ENCODE measurements around the gene DPF3. TPM values are rescaled to one million over a fixed set of nuclear protein-coding genes. Genes with fewer than 3 reads are reported as not detected.

The DPF3 gene
- polyA plus RNA-seq, 2 of the 4 experiments (the other 2 are of a cell fraction) = 0.05 to 0.09 TPM

DNA sequence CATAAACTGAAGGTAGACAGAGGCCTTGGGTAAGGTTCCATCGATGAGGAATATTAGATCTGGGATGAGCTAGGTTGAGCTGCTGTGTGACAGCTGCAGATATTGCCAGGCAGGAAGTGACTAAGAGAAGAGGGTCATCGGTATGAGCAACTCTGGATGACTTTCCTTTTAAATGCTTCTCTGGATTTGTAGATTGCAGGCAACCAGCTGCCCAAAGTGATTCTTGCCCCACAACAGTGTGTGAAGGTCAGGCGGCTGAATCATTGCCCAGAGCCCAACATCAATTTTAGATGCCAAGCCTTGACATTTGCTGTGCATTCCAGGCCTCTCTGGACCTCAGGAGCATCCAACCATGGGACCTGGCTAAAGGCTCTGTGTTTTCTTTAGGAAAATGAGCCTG is 255.9 kb downstream of the DPF3 start:
- no peak overlapping the region for H3K27ac ChIP-seq
- ATAC-seq (peak; percentile 62 to 65; a peak in 5 of 6 replicates), DNase-seq (ENCODE audit: low read depth in 1 of 2, low spot score in 1 of 2) (peak; percentile 19 to 41), FAIRE-seq (no peak)
- ChIA-PET CTCF (interaction anchor here (1.0 kb wide), 1 partner anchor 174 kb away, joined by 3 read pairs; no protein-coding TSS in a partner anchor), POLR2A (no interaction called here)
- no peak overlapping the region for H3K4me3 ChIP-seq
- TF ChIP-seq, protein P1, sequence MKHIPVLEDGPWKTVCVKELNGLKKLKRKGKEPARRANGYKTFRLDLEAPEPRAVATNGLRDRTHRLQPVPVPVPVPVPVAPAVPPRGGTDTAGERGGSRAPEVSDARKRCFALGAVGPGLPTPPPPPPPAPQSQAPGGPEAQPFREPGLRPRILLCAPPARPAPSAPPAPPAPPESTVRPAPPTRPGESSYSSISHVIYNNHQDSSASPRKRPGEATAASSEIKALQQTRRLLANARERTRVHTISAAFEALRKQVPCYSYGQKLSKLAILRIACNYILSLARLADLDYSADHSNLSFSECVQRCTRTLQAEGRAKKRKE (CRISPR knock-in tag; IDR thresholded peaks at IDR 0.05; ENCODE audit: low read depth) = no peak
- TF ChIP-seq JUNB (IDR thresholded peaks at IDR 0.05) = peak; percentile 40; the same call in 1 of the 2 replicates
- 0 out of 3 replicates have a peak, but pooled peaks cover 2% of the 10 kb centered on the region for H3K9me3 ChIP-seq
- peaks cover 3% of the 10 kb centered on the region; the same call in 2 of the 3 replicates for H3K4me1 ChIP-seq
- H3K4me2 ChIP-seq = peak overlapping the region; percentile 13; the same call in 1 of the 3 replicates
- WGBS (ENCODE audit: missing lambda C conversion rate) = 6% methylated on average over 3 of the region's 3 CpGs

DNA sequence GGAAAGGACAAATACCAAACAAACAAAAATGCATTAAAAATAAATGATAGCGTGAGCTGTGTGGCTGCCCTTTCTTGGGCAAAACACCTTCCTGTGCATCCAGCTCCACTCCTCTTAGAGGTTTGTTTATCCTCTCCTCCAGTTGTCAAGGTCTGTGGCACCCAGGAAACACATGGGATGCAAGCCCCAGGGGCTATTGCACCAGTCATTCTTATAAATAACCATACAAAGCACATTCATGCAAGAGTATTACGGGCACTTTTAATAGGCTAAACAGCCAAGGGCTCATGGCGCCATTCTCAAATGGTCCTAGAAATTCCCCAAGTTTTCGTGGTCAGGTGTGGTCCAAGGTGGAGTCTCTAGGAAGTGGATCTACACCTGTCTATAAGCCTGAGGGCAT is 257.0 kb downstream of the DPF3 start:
- FAIRE-seq (no peak), ATAC-seq (no peak), DNase-seq (ENCODE audit: low read depth in 1 of 2, low spot score in 1 of 2) (no peak)
- 78% methylated on average over 4 of the region's 4 CpGs for WGBS (ENCODE audit: missing lambda C conversion rate)
- H3K27ac ChIP-seq = no peak overlapping the region
- ChIA-PET CTCF (interaction anchor here (1.0 kb wide), 1 partner anchor 120 kb away, joined by 3 read pairs; no protein-coding TSS in a partner anchor), POLR2A (no interaction called here)
- H3K4me1 ChIP-seq = no peaks in the 10 kb centered on the region; the same call in 2 of the 3 replicates
- H3K4me3 ChIP-seq = no peak overlapping the region
- H3K9me3 ChIP-seq = 0 out of 3 replicates have a peak, but pooled peaks cover 2% of the 10 kb centered on the region
- TF ChIP-seq MYC (IDR thresholded peaks at IDR 0.05; ENCODE audit: borderline replicate concordance, low read length) (no peak), HOXA7 (CRISPR knock-in tag; IDR thresholded peaks at IDR 0.05) (no peak), RARB (CRISPR knock-in tag; IDR thresholded peaks at IDR 0.05) (no peak), EHMT2 (IDR thresholded peaks at IDR 0.05; ENCODE audit: low read depth) (no peak), POLR2A (IDR thresholded peaks at IDR 0.05; ENCODE audit: low read length) (no peak), MAZ (IDR thresholded peaks at IDR 0.05; ENCODE audit: borderline replicate concordance, low read depth, low read length) (no peak), ZC3H11A (IDR thresholded peaks at IDR 0.05) (no peak), MAFK (IDR thresholded peaks at IDR 0.05; ENCODE audit: partially characterized antibody) (no peak), HEYL (CRISPR knock-in tag; IDR thresholded peaks at IDR 0.05) (no peak), RNF2 (IDR thresholded peaks at IDR 0.05; ENCODE audit: borderline replicate concordance, low read depth) (no peak), EP300 (IDR thresholded peaks at IDR 0.05) (no peak), PHF8 (IDR thresholded peaks at IDR 0.05; ENCODE audit: borderline replicate concordance, low read depth) (no peak), JUN (IDR thresholded peaks at IDR 0.05) (no peak), CBX8 (IDR thresholded peaks at IDR 0.05) (no peak)
- TF ChIP-seq, protein P2, sequence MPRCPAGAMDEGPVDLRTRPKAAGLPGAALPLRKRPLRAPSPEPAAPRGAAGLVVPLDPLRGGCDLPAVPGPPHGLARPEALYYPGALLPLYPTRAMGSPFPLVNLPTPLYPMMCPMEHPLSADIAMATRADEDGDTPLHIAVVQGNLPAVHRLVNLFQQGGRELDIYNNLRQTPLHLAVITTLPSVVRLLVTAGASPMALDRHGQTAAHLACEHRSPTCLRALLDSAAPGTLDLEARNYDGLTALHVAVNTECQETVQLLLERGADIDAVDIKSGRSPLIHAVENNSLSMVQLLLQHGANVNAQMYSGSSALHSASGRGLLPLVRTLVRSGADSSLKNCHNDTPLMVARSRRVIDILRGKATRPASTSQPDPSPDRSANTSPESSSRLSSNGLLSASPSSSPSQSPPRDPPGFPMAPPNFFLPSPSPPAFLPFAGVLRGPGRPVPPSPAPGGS (IDR thresholded peaks at IDR 0.05) = no peak
- TF ChIP-seq, protein P3, sequence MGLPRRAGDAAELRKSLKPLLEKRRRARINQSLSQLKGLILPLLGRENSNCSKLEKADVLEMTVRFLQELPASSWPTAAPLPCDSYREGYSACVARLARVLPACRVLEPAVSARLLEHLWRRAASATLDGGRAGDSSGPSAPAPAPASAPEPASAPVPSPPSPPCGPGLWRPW (IDR thresholded peaks at IDR 0.05) = no peak
- TF ChIP-seq, protein P4, sequence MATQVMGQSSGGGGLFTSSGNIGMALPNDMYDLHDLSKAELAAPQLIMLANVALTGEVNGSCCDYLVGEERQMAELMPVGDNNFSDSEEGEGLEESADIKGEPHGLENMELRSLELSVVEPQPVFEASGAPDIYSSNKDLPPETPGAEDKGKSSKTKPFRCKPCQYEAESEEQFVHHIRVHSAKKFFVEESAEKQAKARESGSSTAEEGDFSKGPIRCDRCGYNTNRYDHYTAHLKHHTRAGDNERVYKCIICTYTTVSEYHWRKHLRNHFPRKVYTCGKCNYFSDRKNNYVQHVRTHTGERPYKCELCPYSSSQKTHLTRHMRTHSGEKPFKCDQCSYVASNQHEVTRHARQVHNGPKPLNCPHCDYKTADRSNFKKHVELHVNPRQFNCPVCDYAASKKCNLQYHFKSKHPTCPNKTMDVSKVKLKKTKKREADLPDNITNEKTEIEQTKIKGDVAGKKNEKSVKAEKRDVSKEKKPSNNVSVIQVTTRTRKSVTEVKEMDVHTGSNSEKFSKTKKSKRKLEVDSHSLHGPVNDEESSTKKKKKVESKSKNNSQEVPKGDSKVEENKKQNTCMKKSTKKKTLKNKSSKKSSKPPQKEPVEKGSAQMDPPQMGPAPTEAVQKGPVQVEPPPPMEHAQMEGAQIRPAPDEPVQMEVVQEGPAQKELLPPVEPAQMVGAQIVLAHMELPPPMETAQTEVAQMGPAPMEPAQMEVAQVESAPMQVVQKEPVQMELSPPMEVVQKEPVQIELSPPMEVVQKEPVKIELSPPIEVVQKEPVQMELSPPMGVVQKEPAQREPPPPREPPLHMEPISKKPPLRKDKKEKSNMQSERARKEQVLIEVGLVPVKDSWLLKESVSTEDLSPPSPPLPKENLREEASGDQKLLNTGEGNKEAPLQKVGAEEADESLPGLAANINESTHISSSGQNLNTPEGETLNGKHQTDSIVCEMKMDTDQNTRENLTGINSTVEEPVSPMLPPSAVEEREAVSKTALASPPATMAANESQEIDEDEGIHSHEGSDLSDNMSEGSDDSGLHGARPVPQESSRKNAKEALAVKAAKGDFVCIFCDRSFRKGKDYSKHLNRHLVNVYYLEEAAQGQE (IDR thresholded peaks at IDR 0.05) = no peak
- TF ChIP-seq, protein P5, sequence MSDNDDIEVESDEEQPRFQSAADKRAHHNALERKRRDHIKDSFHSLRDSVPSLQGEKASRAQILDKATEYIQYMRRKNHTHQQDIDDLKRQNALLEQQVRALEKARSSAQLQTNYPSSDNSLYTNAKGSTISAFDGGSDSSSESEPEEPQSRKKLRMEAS (IDR thresholded peaks at IDR 0.05) = no peak
- TF ChIP-seq, protein P1 (CRISPR knock-in tag; IDR thresholded peaks at IDR 0.05; ENCODE audit: low read depth) = no peak
- TF ChIP-seq, protein P6, sequence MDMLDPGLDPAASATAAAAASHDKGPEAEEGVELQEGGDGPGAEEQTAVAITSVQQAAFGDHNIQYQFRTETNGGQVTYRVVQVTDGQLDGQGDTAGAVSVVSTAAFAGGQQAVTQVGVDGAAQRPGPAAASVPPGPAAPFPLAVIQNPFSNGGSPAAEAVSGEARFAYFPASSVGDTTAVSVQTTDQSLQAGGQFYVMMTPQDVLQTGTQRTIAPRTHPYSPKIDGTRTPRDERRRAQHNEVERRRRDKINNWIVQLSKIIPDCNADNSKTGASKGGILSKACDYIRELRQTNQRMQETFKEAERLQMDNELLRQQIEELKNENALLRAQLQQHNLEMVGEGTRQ (IDR thresholded peaks at IDR 0.05) = no peak
- no peak overlapping the region for H3K4me2 ChIP-seq

Data from A549 (cell line).